ENCODE results near the gene OR5K4. TPM values are rescaled to one million over a fixed set of nuclear protein-coding genes. Genes with fewer than 3 reads are reported as not detected.

Gene OR5K4
- total RNA-seq, 1 donor from 2014 or later: not detected

DNA sequence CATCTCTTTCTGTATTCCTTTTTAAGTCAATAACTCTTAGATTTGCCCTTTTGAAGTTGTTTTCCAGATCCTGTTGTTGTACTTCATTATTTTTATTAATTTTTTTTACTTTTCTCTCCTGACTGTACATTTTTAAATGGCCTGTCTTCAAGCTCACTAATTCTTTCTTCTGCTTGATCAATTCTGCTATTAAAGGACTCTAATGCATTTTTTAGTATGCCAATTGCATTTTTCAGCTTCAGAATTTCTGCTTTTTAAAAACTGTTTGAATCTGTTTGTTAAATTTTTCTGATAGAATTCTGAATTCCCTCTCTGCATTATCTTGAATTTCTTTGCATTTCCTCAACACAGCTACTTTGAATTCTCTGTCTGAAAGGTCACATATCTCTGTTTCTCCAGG is 5.6 kb downstream of the OR5K4 start:
- ChIA-PET POLR2A (no interaction called here), CTCF (no interaction called here)
- TF ChIP-seq, protein P1, sequence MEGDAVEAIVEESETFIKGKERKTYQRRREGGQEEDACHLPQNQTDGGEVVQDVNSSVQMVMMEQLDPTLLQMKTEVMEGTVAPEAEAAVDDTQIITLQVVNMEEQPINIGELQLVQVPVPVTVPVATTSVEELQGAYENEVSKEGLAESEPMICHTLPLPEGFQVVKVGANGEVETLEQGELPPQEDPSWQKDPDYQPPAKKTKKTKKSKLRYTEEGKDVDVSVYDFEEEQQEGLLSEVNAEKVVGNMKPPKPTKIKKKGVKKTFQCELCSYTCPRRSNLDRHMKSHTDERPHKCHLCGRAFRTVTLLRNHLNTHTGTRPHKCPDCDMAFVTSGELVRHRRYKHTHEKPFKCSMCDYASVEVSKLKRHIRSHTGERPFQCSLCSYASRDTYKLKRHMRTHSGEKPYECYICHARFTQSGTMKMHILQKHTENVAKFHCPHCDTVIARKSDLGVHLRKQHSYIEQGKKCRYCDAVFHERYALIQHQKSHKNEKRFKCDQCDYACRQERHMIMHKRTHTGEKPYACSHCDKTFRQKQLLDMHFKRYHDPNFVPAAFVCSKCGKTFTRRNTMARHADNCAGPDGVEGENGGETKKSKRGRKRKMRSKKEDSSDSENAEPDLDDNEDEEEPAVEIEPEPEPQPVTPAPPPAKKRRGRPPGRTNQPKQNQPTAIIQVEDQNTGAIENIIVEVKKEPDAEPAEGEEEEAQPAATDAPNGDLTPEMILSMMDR (IDR thresholded peaks at IDR 0.05): no peak
- no peaks in the 10 kb centered on the region for H3K4me1 Mint-ChIP-seq
- no peaks in the 10 kb centered on the region for H3K27me3 Mint-ChIP-seq
- DNase-seq (no peak), ATAC-seq (ENCODE audit: low read depth) (no peak)
- H3K9me3 Mint-ChIP-seq: peaks cover 13% of the 10 kb centered on the region
- H3K27ac Mint-ChIP-seq: no peak overlapping the region
- intact Hi-C loops (cut with micrococcal nuclease): loop anchor here (10.0 kb wide), 1 partner anchor 126 kb away; no protein-coding TSS in a partner anchor
- H3K4me3 Mint-ChIP-seq: no peak overlapping the region
- no peaks in the 10 kb centered on the region for H3K36me3 Mint-ChIP-seq (ENCODE audit: low read depth)

- TF ChIP-seq, protein P1 (IDR thresholded peaks at IDR 0.05): no peak
- Mint-ChIP-seq H3K27me3 (no peaks in the 10 kb centered on the region), H3K4me3 (no peak overlapping the region), H3K4me1 (no peaks in the 10 kb centered on the region), H3K36me3 (ENCODE audit: low read depth) (no peaks in the 10 kb centered on the region), H3K27ac (no peak overlapping the region), H3K9me3 (peaks cover 13% of the 10 kb centered on the region)
- intact Hi-C loops (cut with micrococcal nuclease): loop anchor here (10.0 kb wide), 1 partner anchor 125 kb away; no protein-coding TSS in a partner anchor
- ChIA-PET POLR2A (no interaction called here), CTCF (no interaction called here)
- DNase-seq (no peak), ATAC-seq (ENCODE audit: low read depth) (no peak)
Measured at GRCh38 chr3:98359993-98360675, 6.5 kb downstream of the OR5K4 start.

- no peak overlapping the region for H3K27ac Mint-ChIP-seq
- POLR2A ChIA-PET: no interaction called here
- CTCF ChIA-PET: no interaction called here
- no peaks in the 10 kb centered on the region for H3K4me1 Mint-ChIP-seq
- no peak for ATAC-seq (ENCODE audit: low read depth)
- no peaks in the 10 kb centered on the region for H3K27me3 Mint-ChIP-seq
- no peak for DNase-seq
- no peaks in the 10 kb centered on the region for H3K36me3 Mint-ChIP-seq (ENCODE audit: low read depth)
- intact Hi-C loops (cut with micrococcal nuclease): no loop called here
- H3K9me3 Mint-ChIP-seq: peaks cover 13% of the 10 kb centered on the region
- H3K4me3 Mint-ChIP-seq: no peak overlapping the region
- TF ChIP-seq, protein P1 (IDR thresholded peaks at IDR 0.05): no peak
Measured at GRCh38 chr3:98360681-98361080, 7.0 kb downstream of the OR5K4 start.

DNA sequence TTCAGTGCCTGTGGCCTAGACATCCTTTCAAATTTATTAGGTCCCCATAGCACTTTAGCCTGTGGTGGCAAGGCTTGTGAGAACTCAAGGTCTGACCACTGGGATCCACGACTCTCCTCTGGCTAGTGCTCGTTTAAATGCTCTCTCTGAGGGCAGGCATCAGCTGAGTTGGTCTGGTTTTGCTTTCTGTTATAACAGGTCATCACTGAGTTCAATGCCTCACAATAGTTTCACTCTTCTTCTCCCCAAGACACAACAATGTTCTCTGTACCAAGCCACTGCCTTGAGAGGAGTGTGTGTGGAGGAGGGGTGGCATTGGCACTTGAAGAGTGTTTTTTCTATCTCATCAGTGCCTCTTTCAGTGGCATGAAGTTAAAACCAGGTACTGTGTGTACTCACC is 7.6 kb downstream of the OR5K4 start:
- ATAC-seq (ENCODE audit: low read depth) (no peak), DNase-seq (no peak)
- no peak overlapping the region for H3K4me3 Mint-ChIP-seq
- H3K27ac Mint-ChIP-seq: no peak overlapping the region
- TF ChIP-seq, protein P1 (IDR thresholded peaks at IDR 0.05): no peak
- H3K9me3 Mint-ChIP-seq: peaks cover 13% of the 10 kb centered on the region
- ChIA-PET CTCF (no interaction called here), POLR2A (no interaction called here)
- intact Hi-C loops (cut with micrococcal nuclease): no loop called here
- no peaks in the 10 kb centered on the region for H3K27me3 Mint-ChIP-seq
- no peaks in the 10 kb centered on the region for H3K36me3 Mint-ChIP-seq (ENCODE audit: low read depth)
- H3K4me1 Mint-ChIP-seq: no peaks in the 10 kb centered on the region

DNA sequence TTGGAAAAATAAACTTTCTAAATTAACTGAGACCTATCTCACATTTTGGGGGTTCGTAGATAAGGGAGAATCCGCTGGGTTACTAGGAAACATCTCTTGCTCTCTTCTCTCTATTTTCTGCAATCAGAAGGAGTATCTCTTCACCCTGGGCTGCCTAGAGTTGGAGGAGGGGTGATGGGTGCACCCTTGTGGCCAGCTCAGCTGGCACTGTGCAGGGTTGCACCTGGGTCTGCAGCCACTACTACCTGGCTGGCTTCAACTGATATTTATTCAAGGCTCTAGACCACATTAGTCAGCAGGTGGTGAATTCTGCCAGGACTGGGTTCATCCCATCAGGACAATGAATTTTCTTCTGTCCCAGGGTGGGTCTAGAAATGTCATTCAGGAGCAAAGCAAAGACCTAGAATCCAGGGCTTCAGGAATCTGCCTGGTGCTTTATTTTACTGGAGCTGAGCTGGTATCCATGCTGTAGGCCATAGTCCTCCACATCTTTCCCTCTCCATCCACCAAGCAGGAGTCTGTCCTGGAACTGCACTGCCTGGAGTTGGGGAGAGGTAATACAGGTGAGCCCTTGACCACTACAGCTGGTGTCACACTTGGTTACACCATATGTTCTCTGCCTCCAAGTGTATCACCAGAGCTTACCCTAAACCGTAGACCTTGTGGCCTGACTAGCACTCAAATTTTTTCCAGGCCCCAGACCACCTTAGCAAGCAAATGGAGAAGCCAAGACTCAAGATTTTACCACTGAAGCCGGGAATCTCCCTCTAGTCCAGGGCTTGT is 14.0 kb downstream of the OR5K4 start:
- POLR2A ChIA-PET: interaction anchor here (0.6 kb wide), 1 partner anchor 195 kb away, joined by 3 read pairs; no protein-coding TSS in a partner anchor
- Mint-ChIP-seq H3K36me3 (ENCODE audit: low read depth) (no peaks in the 10 kb centered on the region), H3K9me3 (no peaks in the 10 kb centered on the region), H3K4me1 (peaks cover 1% of the 10 kb centered on the region), H3K27me3 (no peaks in the 10 kb centered on the region), H3K27ac (no peak overlapping the region), H3K4me3 (no peak overlapping the region)
- CTCF ChIA-PET: no interaction called here
- ATAC-seq (ENCODE audit: low read depth) (no peak), DNase-seq (no peak)
- TF ChIP-seq, protein P1 (IDR thresholded peaks at IDR 0.05): no peak
- intact Hi-C loops (cut with micrococcal nuclease): no loop called here

Data from activated B cell treated with CpG ODN at 0.5 μM for 24 hours (primary cell).